DOHH2 (cell line): ENCODE results near the gene LRRC70.

Experiments used
- H3F3A ChIP-seq: fragments of 200-600 bp; sonication (generic), shearing (Covaris generic); 2 replicates; pipeline ENCODE4 v1.6.0; 2016; ENCODE audit warnings: antibody characterized with exemption, mild to moderate bottlenecking; ENCODE audit not compliant: control insufficient read depth, insufficient read depth
- H3K27ac ChIP-seq: fragments of 200-600 bp; sonication (generic); 2 replicates; pipeline ENCODE4 v1.5.1; 2014; ENCODE audit warnings: low read depth, mild to moderate bottlenecking, low read length, moderate library complexity
- H3K27me3 ChIP-seq: fragments of 200-600 bp; sonication (generic); 2 replicates; pipeline ENCODE4 v1.6.1; 2014; ENCODE audit warnings: mild to moderate bottlenecking, low read length, mixed read lengths; ENCODE audit not compliant: control insufficient read depth
- H3K36me3 ChIP-seq: fragments of 200-600 bp; sonication (generic); 2 replicates; pipeline ENCODE4 v1.6.1; 2014; ENCODE audit warnings: mild to moderate bottlenecking, low read length, moderate library complexity, mixed read lengths; ENCODE audit not compliant: control insufficient read depth
- H3K4me1 ChIP-seq: fragments of 200-600 bp; sonication (generic); 2 replicates; pipeline ENCODE4 v1.6.1; 2014; ENCODE audit warnings: mild to moderate bottlenecking, low read length, mixed read lengths; ENCODE audit not compliant: control insufficient read depth
- H3K4me2 ChIP-seq: fragments of 200-600 bp; sonication (generic); 2 replicates; pipeline ENCODE4 v1.6.0; 2014; ENCODE audit warnings: mild to moderate bottlenecking, low read length, moderate library complexity
- H3K4me3 ChIP-seq: fragments of 200-600 bp; sonication (generic); 2 replicates; pipeline ENCODE4 v1.5.1; 2014; ENCODE audit warnings: mild to moderate bottlenecking, low read length, mixed read lengths
- H3K79me2 ChIP-seq: fragments of 200-600 bp; sonication (generic); 2 replicates; pipeline ENCODE4 v1.6.1; 2014; ENCODE audit warnings: mild to moderate bottlenecking, low read length, mixed read lengths; ENCODE audit not compliant: control insufficient read depth
- H3K9me2 ChIP-seq: fragments of 200-600 bp; sonication (generic); replicated peaks from 2 replicates; pipeline ENCODE4 v1.6.1; 2014; ENCODE audit warnings: mild to moderate bottlenecking, low read length, mixed read lengths; ENCODE audit not compliant: control insufficient read depth
- H3K9me3 ChIP-seq: fragments of 200-600 bp; sonication (generic); 2 replicates; pipeline ENCODE4 v1.6.1; 2014; ENCODE audit warnings: antibody characterized with exemption, low read length, mixed read lengths; ENCODE audit not compliant: control insufficient read depth, insufficient read depth
- H4K20me1 ChIP-seq: fragments of 200-600 bp; sonication (generic); 2 replicates; pipeline ENCODE4 v1.6.0; 2014; ENCODE audit warnings: low read depth, mild to moderate bottlenecking, antibody characterized with exemption, low read length, moderate library complexity; ENCODE audit not compliant: control insufficient read depth, insufficient read depth
- EZH2phosphoT487 ChIP-seq: fragments of 200-600 bp; sonication (generic); IDR thresholded peaks from 2 replicates; pipeline ENCODE4 v1.6.1; 2017; ENCODE audit warnings: borderline replicate concordance, mild to moderate bottlenecking, antibody characterized with exemption, low read length, moderate library complexity, mixed read lengths
- TF ChIP-seq, protein P1 (sequence below): fragments of 200-600 bp; sonication (generic); IDR thresholded peaks from one replicate; pipeline ENCODE4 v1.5.1; 2014; ENCODE audit warnings: antibody characterized with exemption, mild to moderate bottlenecking, low read depth, low read length; ENCODE audit not compliant: poor library complexity, severe bottlenecking

Gene LRRC70

DNA sequence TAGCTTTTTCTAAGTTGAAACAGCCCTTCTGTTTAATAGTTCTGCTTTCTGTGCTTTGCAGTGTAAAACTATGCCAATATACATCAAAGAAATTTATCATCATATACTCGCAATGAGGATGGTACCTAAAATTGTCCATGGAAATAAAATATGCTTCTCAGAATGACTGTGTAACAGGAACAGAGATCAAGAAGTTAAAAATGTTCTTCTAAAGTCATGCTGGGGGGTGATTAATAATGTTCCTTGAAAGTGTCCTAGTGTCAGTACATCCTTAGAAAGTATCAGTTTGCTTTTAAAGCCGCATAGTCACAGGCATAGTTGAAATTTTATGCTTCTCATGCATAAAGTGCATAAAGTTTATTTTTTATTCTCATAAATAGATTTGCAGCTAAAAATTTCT, 4.0 kb upstream of the LRRC70 start:
- Histone ChIP-seq H3K36me3 (no peaks in the 10 kb centered on the region), H3K4me3 (no peak overlapping the region), H3K79me2 (no peaks in the 10 kb centered on the region), H4K20me1 (no peaks in the 10 kb centered on the region), H3K4me2 (no peak overlapping the region), H3K9me2 (no peaks in the 10 kb centered on the region), H3K27me3 (no peaks in the 10 kb centered on the region), H3F3A (no peaks in the 10 kb centered on the region), H3K4me1 (peaks cover 8% of the 10 kb centered on the region), H3K27ac (no peak overlapping the region), H3K9me3 (no peaks in the 10 kb centered on the region)
- no peak for TF ChIP-seq EZH2phosphoT487
- TF ChIP-seq, protein P1, sequence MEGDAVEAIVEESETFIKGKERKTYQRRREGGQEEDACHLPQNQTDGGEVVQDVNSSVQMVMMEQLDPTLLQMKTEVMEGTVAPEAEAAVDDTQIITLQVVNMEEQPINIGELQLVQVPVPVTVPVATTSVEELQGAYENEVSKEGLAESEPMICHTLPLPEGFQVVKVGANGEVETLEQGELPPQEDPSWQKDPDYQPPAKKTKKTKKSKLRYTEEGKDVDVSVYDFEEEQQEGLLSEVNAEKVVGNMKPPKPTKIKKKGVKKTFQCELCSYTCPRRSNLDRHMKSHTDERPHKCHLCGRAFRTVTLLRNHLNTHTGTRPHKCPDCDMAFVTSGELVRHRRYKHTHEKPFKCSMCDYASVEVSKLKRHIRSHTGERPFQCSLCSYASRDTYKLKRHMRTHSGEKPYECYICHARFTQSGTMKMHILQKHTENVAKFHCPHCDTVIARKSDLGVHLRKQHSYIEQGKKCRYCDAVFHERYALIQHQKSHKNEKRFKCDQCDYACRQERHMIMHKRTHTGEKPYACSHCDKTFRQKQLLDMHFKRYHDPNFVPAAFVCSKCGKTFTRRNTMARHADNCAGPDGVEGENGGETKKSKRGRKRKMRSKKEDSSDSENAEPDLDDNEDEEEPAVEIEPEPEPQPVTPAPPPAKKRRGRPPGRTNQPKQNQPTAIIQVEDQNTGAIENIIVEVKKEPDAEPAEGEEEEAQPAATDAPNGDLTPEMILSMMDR, result no peak

DNA sequence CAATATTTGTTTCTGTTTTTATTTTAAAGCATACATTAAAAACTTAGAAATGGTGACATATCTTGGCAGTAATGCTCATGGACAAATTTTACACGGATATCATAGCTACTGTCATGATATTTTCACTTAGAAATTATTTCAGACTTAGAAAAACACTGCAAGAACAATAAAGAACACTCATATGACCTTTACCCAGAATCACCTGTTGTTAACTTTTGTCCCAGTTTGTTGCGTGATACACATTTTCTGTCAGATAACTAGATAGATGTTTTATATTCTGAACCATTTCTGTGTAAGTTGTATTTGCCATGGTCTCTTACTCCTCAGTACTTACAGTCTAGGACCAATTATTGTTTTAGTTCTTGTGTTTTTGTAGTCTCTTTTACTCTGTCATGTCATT, 3.6 kb upstream of the LRRC70 start:
- Histone ChIP-seq H3K4me3 (no peak overlapping the region), H3K36me3 (no peaks in the 10 kb centered on the region), H3K4me2 (no peak overlapping the region), H3K27me3 (no peaks in the 10 kb centered on the region), H3K9me3 (no peaks in the 10 kb centered on the region), H3K9me2 (no peaks in the 10 kb centered on the region), H3F3A (no peaks in the 10 kb centered on the region), H3K27ac (no peak overlapping the region), H4K20me1 (no peaks in the 10 kb centered on the region), H3K79me2 (no peaks in the 10 kb centered on the region), H3K4me1 (peaks cover 8% of the 10 kb centered on the region)
- no peak for TF ChIP-seq EZH2phosphoT487
- TF ChIP-seq, protein P1, result no peak

DNA sequence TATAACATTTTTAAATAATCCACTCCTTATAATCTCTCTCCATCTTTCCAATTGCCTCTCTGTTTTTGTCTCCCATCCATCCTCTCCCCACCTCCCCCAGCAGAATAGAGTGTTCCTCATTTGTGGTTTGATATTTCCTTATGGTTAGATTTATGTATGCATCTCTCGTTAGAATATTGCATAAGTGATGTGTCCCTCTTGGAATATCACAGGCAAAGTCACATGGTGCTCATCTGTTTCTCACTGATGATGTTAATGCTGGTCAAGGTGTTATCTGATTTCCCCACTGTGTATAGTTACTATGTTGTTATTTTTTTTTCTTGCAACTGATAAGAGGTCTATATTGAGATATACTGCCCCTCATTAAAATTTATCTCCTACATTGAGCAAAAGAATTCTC, 3.1 kb upstream of the LRRC70 start:
- no peak overlapping the region for H3K4me2 ChIP-seq

More for the DNA sequence above, 3.1 kb upstream of the LRRC70 start:
- Histone ChIP-seq H3K27ac (no peak overlapping the region), H3K9me2 (no peaks in the 10 kb centered on the region), H3K36me3 (peaks cover 3% of the 10 kb centered on the region; the same call in 1 of the 2 replicates), H3K4me1 (peaks cover 8% of the 10 kb centered on the region), H4K20me1 (no peaks in the 10 kb centered on the region), H3K27me3 (no peaks in the 10 kb centered on the region), H3K9me3 (no peaks in the 10 kb centered on the region), H3K79me2 (no peaks in the 10 kb centered on the region), H3K4me3 (no peak overlapping the region), H3F3A (no peaks in the 10 kb centered on the region)
- no peak for TF ChIP-seq EZH2phosphoT487
- TF ChIP-seq, protein P1, result no peak
